ENCODE measurements around the gene VPS37B.

Gene VPS37B

GRCh38 chr12:122871851-122872780, 23.8 kb downstream of the VPS37B start:
- no peaks in the 10 kb centered on the region for H4K20me1 ChIP-seq (ENCODE audit: insufficient read depth, low read length)
- H3K9me2 ChIP-seq (replicated peaks; ENCODE audit: insufficient read depth, low read length), result no peaks in the 10 kb centered on the region
- peaks cover 4% of the 10 kb centered on the region; the same call in 1 of the 2 replicates for H3K36me3 ChIP-seq (replicated peaks; ENCODE audit: insufficient read depth, low read length)
- no peak overlapping the region for H2AFZ ChIP-seq (ENCODE audit: low read length)
- peak overlapping the region; percentile 94 for H3K9ac ChIP-seq (ENCODE audit: low read length)
- no peaks in the 10 kb centered on the region for H3K9me3 ChIP-seq (replicated peaks; ENCODE audit: insufficient read depth, low read length)
- H3K27me3 ChIP-seq (replicated peaks; ENCODE audit: insufficient read depth, low read length), result no peaks in the 10 kb centered on the region
- H3K4me1 ChIP-seq (ENCODE audit: low read length), result peaks cover 50% of the 10 kb centered on the region
- no peak for TF ChIP-seq EZH2phosphoT487 (IDR thresholded peaks at IDR 0.05; ENCODE audit: low read length)
- TF ChIP-seq EZH2 (optimal IDR thresholded peaks at IDR 0.05; ENCODE audit: low read depth, low read length), result no peak
- no peak for TF ChIP-seq CTCF (IDR thresholded peaks at IDR 0.05; ENCODE audit: low read length)
- peak overlapping the region; percentile 59 for H3K4me3 ChIP-seq (ENCODE audit: low read length)
- H3K27ac ChIP-seq (ENCODE audit: low read length), result peak overlapping the region; percentile 97
- H3K4me2 ChIP-seq (ENCODE audit: low read depth, low read length), result peak overlapping the region; percentile 92
- peaks cover 68% of the 10 kb centered on the region for H3F3A ChIP-seq (ENCODE audit: insufficient read depth, low read length)
- peak; percentile 49 for DNase-seq
- H3K79me2 ChIP-seq (ENCODE audit: low read length), result peaks cover 89% of the 10 kb centered on the region

- no peaks in the 10 kb centered on the region for H4K20me1 ChIP-seq (ENCODE audit: insufficient read depth, low read length)
- H3K9me2 ChIP-seq (replicated peaks; ENCODE audit: insufficient read depth, low read length), result no peaks in the 10 kb centered on the region
- no peak for DNase-seq
- peak overlapping the region; percentile 59 for H3K4me3 ChIP-seq (ENCODE audit: low read length)
- H3K79me2 ChIP-seq (ENCODE audit: low read length), result peaks cover 89% of the 10 kb centered on the region
- no peaks in the 10 kb centered on the region for H3K27me3 ChIP-seq (replicated peaks; ENCODE audit: insufficient read depth, low read length)
- TF ChIP-seq CTCF (IDR thresholded peaks at IDR 0.05; ENCODE audit: low read length) (no peak), EZH2phosphoT487 (IDR thresholded peaks at IDR 0.05; ENCODE audit: low read length) (no peak), EZH2 (optimal IDR thresholded peaks at IDR 0.05; ENCODE audit: low read depth, low read length) (no peak)
- H2AFZ ChIP-seq (ENCODE audit: low read length), result no peak overlapping the region
- peak overlapping the region; percentile 97 for H3K27ac ChIP-seq (ENCODE audit: low read length)
- H3F3A ChIP-seq (ENCODE audit: insufficient read depth, low read length), result peaks cover 58% of the 10 kb centered on the region
- H3K4me1 ChIP-seq (ENCODE audit: low read length), result peaks cover 40% of the 10 kb centered on the region
- no peaks in the 10 kb centered on the region for H3K9me3 ChIP-seq (replicated peaks; ENCODE audit: insufficient read depth, low read length)
- H3K4me2 ChIP-seq (ENCODE audit: low read depth, low read length), result peak overlapping the region; percentile 92
- peaks cover 4% of the 10 kb centered on the region; the same call in 1 of the 2 replicates for H3K36me3 ChIP-seq (replicated peaks; ENCODE audit: insufficient read depth, low read length)
- H3K9ac ChIP-seq (ENCODE audit: low read length), result peak overlapping the region; percentile 94
These were observed 24.9 kb downstream of the VPS37B start for GRCh38 chr12:122870867-122871664.

GRCh38 chr12:122870163-122870842, 25.6 kb downstream of the VPS37B start:
- H3K4me3 ChIP-seq (ENCODE audit: low read length), result 0 out of 2 replicates have a peak overlapping the region, but pooled peaks have one; percentile 59
- H3K9me2 ChIP-seq (replicated peaks; ENCODE audit: insufficient read depth, low read length), result no peaks in the 10 kb centered on the region
- H3K79me2 ChIP-seq (ENCODE audit: low read length), result peaks cover 95% of the 10 kb centered on the region
- H3K9me3 ChIP-seq (replicated peaks; ENCODE audit: insufficient read depth, low read length), result no peaks in the 10 kb centered on the region
- no peak overlapping the region for H2AFZ ChIP-seq (ENCODE audit: low read length)
- peaks cover 52% of the 10 kb centered on the region for H3F3A ChIP-seq (ENCODE audit: insufficient read depth, low read length)
- no peaks in the 10 kb centered on the region for H3K27me3 ChIP-seq (replicated peaks; ENCODE audit: insufficient read depth, low read length)
- TF ChIP-seq CTCF (IDR thresholded peaks at IDR 0.05; ENCODE audit: low read length) (no peak), EZH2 (optimal IDR thresholded peaks at IDR 0.05; ENCODE audit: low read depth, low read length) (no peak), EZH2phosphoT487 (IDR thresholded peaks at IDR 0.05; ENCODE audit: low read length) (no peak)
- H3K27ac ChIP-seq (ENCODE audit: low read length), result peak overlapping the region; percentile 97; the same call in 1 of the 2 replicates
- H3K4me1 ChIP-seq (ENCODE audit: low read length), result peaks cover 36% of the 10 kb centered on the region
- H3K36me3 ChIP-seq (replicated peaks; ENCODE audit: insufficient read depth, low read length), result peaks cover 4% of the 10 kb centered on the region; the same call in 1 of the 2 replicates
- peak overlapping the region; percentile 92 for H3K4me2 ChIP-seq (ENCODE audit: low read depth, low read length)
- no peaks in the 10 kb centered on the region for H4K20me1 ChIP-seq (ENCODE audit: insufficient read depth, low read length)
- H3K9ac ChIP-seq (ENCODE audit: low read length), result peak overlapping the region; percentile 94; the same call in 1 of the 2 replicates
- DNase-seq, result no peak
